PC-3 (cell line): ENCODE measurements around the gene ZP3. TPM values are rescaled to one million over a fixed set of nuclear protein-coding genes. Genes with fewer than 3 reads are reported as not detected.
"Not testable (repeated sequence)": the region's sequence is repeated elsewhere in the genome, so short reads cannot be mapped to it uniquely, and the experiment has no call there.

ENCODE experiments used
- ATAC-seq: fragments of 200-7000 bp; cut with Tn5 transposase; 2 replicates; pipeline ENCODE4 v1.9.1; 2020; ENCODE audit warnings: mild to moderate bottlenecking, moderate library complexity
- BruUV-seq: library from RNA; stranded (reverse); fragments of 400-500 nt; replicated peaks from 2 replicates; lab custom pipeline; 2021; lab: Mats Ljungman, UMichigan
- CTCF ChIA-PET: fragments of 300-600 bp; sonication (Branson Sonifier 250); formaldehyde crosslinking; loops from one replicate; lab custom pipeline; 2022; ENCODE audit warnings: antibody characterized with exemption; lab: Charles Lee
- POLR2A ChIA-PET: fragments of 300-600 bp; sonication (Branson Sonifier 250); formaldehyde crosslinking; loops from one replicate; lab custom pipeline; 2022; ENCODE audit warnings: antibody characterized with exemption; ENCODE audit not compliant: unreplicated experiment; lab: Charles Lee
- DNase-seq: peaks from one replicate; pipeline ENCODE4 v3.0.0-alpha.2; 2015
- H2AFZ ChIP-seq: fragments of 300-600 bp; sonication (generic); 2 replicates; pipeline ENCODE4 v1.6.0; 2016; ENCODE audit warnings: antibody characterized with exemption, low read length
- H3F3A ChIP-seq: fragments of 300-600 bp; sonication (generic); one replicate; pipeline ENCODE4 v1.6.0; 2017; ENCODE audit warnings: antibody characterized with exemption, low read length, control low read depth, mild to moderate bottlenecking; ENCODE audit not compliant: unreplicated experiment
- H3K27ac ChIP-seq: fragments of 300-600 bp; sonication (generic); 2 replicates; pipeline ENCODE4 v1.5.1; 2016; ENCODE audit warnings: mild to moderate bottlenecking, low read length
- H3K27me3 ChIP-seq: fragments of 300-600 bp; sonication (generic); 2 replicates; pipeline ENCODE4 v1.6.1; 2016; ENCODE audit warnings: low read length, mixed read lengths
- H3K36me3 ChIP-seq: fragments of 300-600 bp; sonication (generic); 2 replicates; pipeline ENCODE4 v1.6.1; 2016; ENCODE audit warnings: low read depth, mixed run types, low read length, mixed read lengths
- H3K4me1 ChIP-seq: fragments of 300-600 bp; sonication (generic); 2 replicates; pipeline ENCODE4 v1.5.1; 2016; ENCODE audit warnings: low read length; ENCODE audit not compliant: insufficient read depth
- H3K4me2 ChIP-seq: fragments of 300-600 bp; sonication (generic); 2 replicates; pipeline ENCODE4 v1.6.0; 2016; ENCODE audit warnings: low read length
- H3K4me3 ChIP-seq: fragments of 300-600 bp; sonication (generic); 2 replicates; pipeline ENCODE4 v1.5.1; 2016; ENCODE audit warnings: mild to moderate bottlenecking, low read length, mixed read lengths
- H3K79me2 ChIP-seq: fragments of 300-600 bp; sonication (generic); 2 replicates; pipeline ENCODE4 v1.6.1; 2017; ENCODE audit warnings: low read length, mixed read lengths
- H3K9ac ChIP-seq: fragments of 300-600 bp; sonication (generic); 2 replicates; pipeline ENCODE4 v1.6.0; 2016; ENCODE audit warnings: mild to moderate bottlenecking, low read length
- H3K9me2 ChIP-seq: fragments of 300-600 bp; sonication (generic); replicated peaks from 2 replicates; pipeline ENCODE4 v1.6.1; 2016; ENCODE audit warnings: mixed run types, low read length, mixed read lengths
- H3K9me3 ChIP-seq: fragments of 300-600 bp; sonication (generic); 2 replicates; pipeline ENCODE4 v1.6.1; 2016; ENCODE audit warnings: low read length, mixed read lengths
- H4K20me1 ChIP-seq: fragments of 300-600 bp; sonication (generic); 2 replicates; pipeline ENCODE4 v1.6.1; 2016; ENCODE audit warnings: low read length, mixed read lengths
- intact Hi-C: fragments of 100-400 bp; cut with micrococcal nuclease; formaldehyde crosslinking; loops from 2 replicates; pipeline ENCODE4 v1.9.0; 2023
- total RNA-seq: library from RNA; depleted of rRNA; stranded (reverse); fragments of >200 nt; gene quantifications from 2 replicates; pipeline ENCODE4 v1.2.3, GENCODE V29; 2014

Gene ZP3
- total RNA-seq, 1 experiment from 2014 or later, result 21.6 TPM

- H3K4me2 ChIP-seq, H3K4me1 ChIP-seq, intact Hi-C loops, H3K9me2 ChIP-seq, H3K79me2 ChIP-seq, H3K36me3 ChIP-seq, H3K27ac ChIP-seq, DNase-seq, H2AFZ ChIP-seq, CTCF ChIA-PET, H3K9me3 ChIP-seq, POLR2A ChIA-PET, H3F3A ChIP-seq, H3K4me3 ChIP-seq, H4K20me1 ChIP-seq, ATAC-seq, BruUV-seq, H3K27me3 ChIP-seq, H3K9ac ChIP-seq: not testable (repeated sequence)
These were observed 40.2 kb downstream of the ZP3 start for GRCh38 chr7:76464959-76465358.

DNA sequence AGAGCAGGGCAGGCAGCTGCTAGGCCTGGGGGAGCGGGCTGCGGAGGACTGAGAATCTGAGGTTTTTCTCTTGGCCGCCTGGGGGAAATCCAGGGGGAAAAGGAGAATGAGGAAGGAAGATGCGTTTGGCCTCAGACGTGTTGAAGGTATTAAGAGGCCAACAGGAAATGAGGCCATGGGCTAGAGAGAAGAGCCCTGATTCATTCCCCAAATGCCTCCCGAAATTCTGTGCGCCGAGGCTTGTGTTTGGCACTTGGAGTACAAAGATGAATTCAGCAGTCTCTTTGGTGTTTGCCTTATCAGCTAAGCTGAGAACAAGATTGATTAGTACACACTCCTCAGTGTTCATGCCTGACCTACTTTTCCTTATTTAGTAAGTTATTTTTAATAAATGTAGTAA is 41.2 kb downstream of the ZP3 start:
- H3K79me2 ChIP-seq, H4K20me1 ChIP-seq, H3K9me2 ChIP-seq, H3K36me3 ChIP-seq, ATAC-seq, CTCF ChIA-PET, POLR2A ChIA-PET, BruUV-seq, H3K4me2 ChIP-seq, H3K9ac ChIP-seq, DNase-seq, intact Hi-C loops, H3K4me1 ChIP-seq, H2AFZ ChIP-seq, H3K27me3 ChIP-seq, H3K9me3 ChIP-seq, H3K4me3 ChIP-seq, H3F3A ChIP-seq, H3K27ac ChIP-seq: not testable (repeated sequence)

GRCh38 chr7:76467743-76468404 is 43.1 kb downstream of the ZP3 start:
- H3K27ac ChIP-seq, BruUV-seq, CTCF ChIA-PET, DNase-seq, H3K9me2 ChIP-seq, H4K20me1 ChIP-seq, H3K9me3 ChIP-seq, H2AFZ ChIP-seq, H3K36me3 ChIP-seq, H3K9ac ChIP-seq, H3K79me2 ChIP-seq, H3F3A ChIP-seq, H3K27me3 ChIP-seq, intact Hi-C loops, POLR2A ChIA-PET, H3K4me3 ChIP-seq, H3K4me1 ChIP-seq, H3K4me2 ChIP-seq: not testable (repeated sequence)
- 0 out of 2 replicates have a peak, but pooled peaks have one; percentile 23 for ATAC-seq

GRCh38 chr7:76471556-76472221 is 46.9 kb downstream of the ZP3 start:
- H3K4me2 ChIP-seq, ATAC-seq, CTCF ChIA-PET, H3K4me3 ChIP-seq, H3F3A ChIP-seq, POLR2A ChIA-PET, H2AFZ ChIP-seq, H3K79me2 ChIP-seq, H3K9me3 ChIP-seq, H3K9ac ChIP-seq, H4K20me1 ChIP-seq, H3K27me3 ChIP-seq, H3K27ac ChIP-seq, DNase-seq, H3K36me3 ChIP-seq, H3K9me2 ChIP-seq, BruUV-seq, H3K4me1 ChIP-seq, intact Hi-C loops: not testable (repeated sequence)

GRCh38 chr7:76473097-76473496 is 48.3 kb downstream of the ZP3 start:
- H3K27me3 ChIP-seq, DNase-seq, BruUV-seq, POLR2A ChIA-PET, H3K9me2 ChIP-seq, H3K9me3 ChIP-seq, intact Hi-C loops, CTCF ChIA-PET, H3K27ac ChIP-seq, H3K79me2 ChIP-seq, ATAC-seq, H3K4me1 ChIP-seq, H3K4me3 ChIP-seq, H3K4me2 ChIP-seq, H3K36me3 ChIP-seq, H3K9ac ChIP-seq, H2AFZ ChIP-seq, H4K20me1 ChIP-seq, H3F3A ChIP-seq: not testable (repeated sequence)

DNA sequence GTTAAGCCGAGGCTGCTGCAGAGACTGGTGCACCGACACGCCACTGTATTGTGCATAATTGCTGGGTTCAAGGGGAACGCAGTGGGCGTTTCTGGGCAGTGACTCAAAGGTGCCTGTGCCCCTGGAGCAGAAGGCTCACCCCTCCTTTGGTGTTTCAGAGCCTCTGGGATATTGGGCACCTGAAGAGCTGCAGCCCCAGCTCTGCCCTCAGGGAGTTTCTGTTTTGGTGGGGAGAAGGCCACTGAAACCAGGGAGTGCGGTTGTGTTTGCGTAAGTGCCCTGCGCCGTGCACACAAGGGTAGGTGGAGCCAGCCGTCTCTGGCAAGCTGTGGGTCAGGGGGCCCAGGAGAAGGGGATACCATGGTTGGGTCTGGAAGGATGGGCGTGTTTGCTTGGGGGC is 51.5 kb downstream of the ZP3 start:
- H3K79me2 ChIP-seq, BruUV-seq, H3K9me2 ChIP-seq, H3K27ac ChIP-seq, CTCF ChIA-PET, ATAC-seq, POLR2A ChIA-PET, H3K4me1 ChIP-seq, H3K4me2 ChIP-seq, H3K36me3 ChIP-seq, H4K20me1 ChIP-seq, DNase-seq, H3K9me3 ChIP-seq, H3F3A ChIP-seq, H3K27me3 ChIP-seq, H3K9ac ChIP-seq, H3K4me3 ChIP-seq, H2AFZ ChIP-seq, intact Hi-C loops: not testable (repeated sequence)
